ENCODE measurements around the gene PPP2R2B. TPM values are rescaled to one million over a fixed set of nuclear protein-coding genes. Genes with fewer than 3 reads are reported as not detected.

Gene PPP2R2B
- total and polyA plus RNA-seq, 2 donors (not counting 3 experiments of a cell fraction or from before 2014, with no cell fraction given), result not detected

DNA sequence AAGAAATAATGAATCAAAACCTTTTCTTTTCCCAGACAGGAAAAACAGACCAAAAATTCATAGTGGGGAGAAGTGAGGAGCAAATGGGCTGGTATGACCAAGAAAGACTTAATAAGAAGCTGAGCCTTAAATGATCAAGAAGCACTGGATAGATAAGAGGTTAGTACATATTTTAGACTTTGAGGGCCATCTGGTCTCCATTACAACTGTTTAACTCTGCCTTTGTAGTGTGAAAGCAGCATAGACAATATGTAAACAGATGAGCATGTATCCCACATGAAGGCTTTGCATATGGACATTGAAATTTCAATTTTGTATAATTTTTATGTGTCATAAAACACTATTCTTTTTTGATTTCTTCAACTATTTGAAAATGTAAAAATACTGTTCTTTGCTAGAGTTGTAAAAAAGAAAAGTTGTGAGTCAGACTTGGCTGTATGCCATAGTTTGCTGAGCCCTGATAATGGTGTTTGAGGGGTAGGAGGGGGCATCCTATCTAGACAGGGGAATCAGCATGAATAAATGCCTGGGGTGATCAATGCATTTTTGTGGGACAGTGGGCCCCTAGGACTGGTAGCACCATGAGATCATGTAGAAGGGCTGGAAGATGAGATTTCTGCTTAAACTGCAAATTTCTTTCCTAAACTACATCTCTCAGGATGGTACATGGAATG lies 270.8 kb downstream of the PPP2R2B start:
- POLR2A ChIA-PET, result no interaction called here
- H2AFZ ChIP-seq (ENCODE audit: low read depth, low read length), result no peak overlapping the region
- FAIRE-seq (no peak), DNase-seq (ENCODE audit: low read depth, low spot score) (no peak)
- CTCF ChIA-PET, result no interaction called here
- dilution Hi-C loops (cut with MboI; ENCODE audit: extremely low pct_ligation_motif_present, low sequenced_read_pairs) (no loop called here), intact Hi-C loops (cut with micrococcal nuclease) (no loop called here)
- H4K20me1 ChIP-seq (replicated peaks; ENCODE audit: control insufficient read depth, extremely low read depth, insufficient read depth, low read length), result no peaks in the 10 kb centered on the region
- no peak overlapping the region for H3K4me2 ChIP-seq (ENCODE audit: insufficient read depth, low read length)
- H3K27ac ChIP-seq (ENCODE audit: insufficient read depth, low read depth, low read length), result no peak overlapping the region
- H3K4me1 ChIP-seq (ENCODE audit: control insufficient read depth, extremely low read depth, insufficient read depth, low read length), result no peaks in the 10 kb centered on the region
- H3K9ac ChIP-seq (replicated peaks; ENCODE audit: extremely low read depth, insufficient read depth, low read length), result no peak overlapping the region
- no TSS peak for BruUV-seq (replicated peaks)
- no peaks in the 10 kb centered on the region for H3K79me2 ChIP-seq (ENCODE audit: control insufficient read depth, insufficient read depth, low read length)
- no peaks in the 10 kb centered on the region for H3K27me3 ChIP-seq (ENCODE audit: control insufficient read depth in 2 of 2, insufficient read depth in 2 of 2, low read length in 2 of 2)
- no peaks in the 10 kb centered on the region for H3K9me3 ChIP-seq (replicated peaks; ENCODE audit: control insufficient read depth, insufficient read depth, low read length)
- TF ChIP-seq POLR2A (IDR thresholded peaks at IDR 0.05; ENCODE audit: low read depth, low read length) (no peak), MYC (IDR thresholded peaks at IDR 0.05; ENCODE audit: low read depth, low read length) (no peak), JUN (IDR thresholded peaks at IDR 0.05; ENCODE audit: borderline replicate concordance, insufficient read depth, insufficient read length, low read depth) (no peak), GATA2 (IDR thresholded peaks at IDR 0.05; ENCODE audit: insufficient read depth, insufficient read length, low read depth, low read length) (no peak), FOS (IDR thresholded peaks at IDR 0.05; ENCODE audit: borderline replicate concordance, insufficient read depth, low read length) (no peak), POLR2AphosphoS5 (IDR thresholded peaks at IDR 0.05; ENCODE audit: insufficient read depth, low read depth, low read length) (no peak), EZH2 (IDR thresholded peaks at IDR 0.05; ENCODE audit: borderline replicate concordance, low read depth, low read length, severe bottlenecking) (no peak)
- TF ChIP-seq, protein P1, sequence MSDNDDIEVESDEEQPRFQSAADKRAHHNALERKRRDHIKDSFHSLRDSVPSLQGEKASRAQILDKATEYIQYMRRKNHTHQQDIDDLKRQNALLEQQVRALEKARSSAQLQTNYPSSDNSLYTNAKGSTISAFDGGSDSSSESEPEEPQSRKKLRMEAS (IDR thresholded peaks at IDR 0.05; ENCODE audit: insufficient read depth, insufficient read length), result no peak
- TF ChIP-seq, protein P2, sequence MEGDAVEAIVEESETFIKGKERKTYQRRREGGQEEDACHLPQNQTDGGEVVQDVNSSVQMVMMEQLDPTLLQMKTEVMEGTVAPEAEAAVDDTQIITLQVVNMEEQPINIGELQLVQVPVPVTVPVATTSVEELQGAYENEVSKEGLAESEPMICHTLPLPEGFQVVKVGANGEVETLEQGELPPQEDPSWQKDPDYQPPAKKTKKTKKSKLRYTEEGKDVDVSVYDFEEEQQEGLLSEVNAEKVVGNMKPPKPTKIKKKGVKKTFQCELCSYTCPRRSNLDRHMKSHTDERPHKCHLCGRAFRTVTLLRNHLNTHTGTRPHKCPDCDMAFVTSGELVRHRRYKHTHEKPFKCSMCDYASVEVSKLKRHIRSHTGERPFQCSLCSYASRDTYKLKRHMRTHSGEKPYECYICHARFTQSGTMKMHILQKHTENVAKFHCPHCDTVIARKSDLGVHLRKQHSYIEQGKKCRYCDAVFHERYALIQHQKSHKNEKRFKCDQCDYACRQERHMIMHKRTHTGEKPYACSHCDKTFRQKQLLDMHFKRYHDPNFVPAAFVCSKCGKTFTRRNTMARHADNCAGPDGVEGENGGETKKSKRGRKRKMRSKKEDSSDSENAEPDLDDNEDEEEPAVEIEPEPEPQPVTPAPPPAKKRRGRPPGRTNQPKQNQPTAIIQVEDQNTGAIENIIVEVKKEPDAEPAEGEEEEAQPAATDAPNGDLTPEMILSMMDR (IDR thresholded peaks at IDR 0.05; ENCODE audit: extremely low read depth in 1 of 2, insufficient read depth in 1 of 2, low read depth in 1 of 2, low read length in 2 of 2), result no peak
- H3K9me1 ChIP-seq (replicated peaks; ENCODE audit: control insufficient read depth, extremely low read depth, insufficient read depth, low read length), result no peaks in the 10 kb centered on the region
- H3K4me3 ChIP-seq (replicated peaks in 1 of 3; ENCODE audit: insufficient read depth in 1 of 3, low read depth in 1 of 3, low read length in 3 of 3), result no peak overlapping the region
- H3K36me3 ChIP-seq (ENCODE audit: control insufficient read depth in 2 of 2, extremely low read depth in 1 of 2, insufficient read depth in 2 of 2, low read length in 2 of 2), result no peaks in the 10 kb centered on the region
